Uterus (tissue), 2 donors: ENCODE results near the gene ZBTB14.

Experiments
- POLR2A ChIP-seq, 2 donors: fragments of 450-650 bp; IDR thresholded peaks; one replicate each; pipeline ENCODE4 v1.6.1; 2016; ENCODE audit warnings: antibody characterized with exemption in 2 of 2, mild to moderate bottlenecking in 1 of 2, moderate library complexity in 1 of 2
- TF ChIP-seq, protein P1 (sequence below), 4 experiments: fragments of 200-600 bp in 2 of 4; fragments of 450-650 bp in 2 of 4; sonication (generic) in 2 of 4; IDR thresholded peaks; one replicate each; pipeline ENCODE4 v1.5.1; 2016 to 2019; ENCODE audit warnings: antibody characterized with exemption in 4 of 4, mild to moderate bottlenecking in 2 of 4, moderate library complexity in 1 of 4

DNA sequence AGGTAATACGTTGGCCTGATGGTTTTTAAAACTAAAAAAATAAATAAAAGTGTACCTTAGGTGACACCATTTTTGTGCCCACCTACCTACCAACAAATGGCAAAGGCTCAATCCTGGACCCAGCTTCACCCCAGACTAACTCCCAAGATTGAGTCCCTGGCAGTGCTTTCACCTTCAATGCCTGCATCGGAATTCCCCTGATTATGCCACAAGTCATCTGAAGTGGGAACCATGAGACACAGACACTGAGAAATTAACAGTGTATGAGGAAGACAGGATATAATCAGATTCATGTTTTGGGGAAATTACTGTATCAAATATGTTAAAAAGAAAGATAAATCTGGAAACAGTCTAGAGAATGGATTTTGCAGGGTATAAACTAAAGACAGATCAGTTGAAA is 41.6 kb downstream of the ZBTB14 start:
- TF ChIP-seq, protein P1, sequence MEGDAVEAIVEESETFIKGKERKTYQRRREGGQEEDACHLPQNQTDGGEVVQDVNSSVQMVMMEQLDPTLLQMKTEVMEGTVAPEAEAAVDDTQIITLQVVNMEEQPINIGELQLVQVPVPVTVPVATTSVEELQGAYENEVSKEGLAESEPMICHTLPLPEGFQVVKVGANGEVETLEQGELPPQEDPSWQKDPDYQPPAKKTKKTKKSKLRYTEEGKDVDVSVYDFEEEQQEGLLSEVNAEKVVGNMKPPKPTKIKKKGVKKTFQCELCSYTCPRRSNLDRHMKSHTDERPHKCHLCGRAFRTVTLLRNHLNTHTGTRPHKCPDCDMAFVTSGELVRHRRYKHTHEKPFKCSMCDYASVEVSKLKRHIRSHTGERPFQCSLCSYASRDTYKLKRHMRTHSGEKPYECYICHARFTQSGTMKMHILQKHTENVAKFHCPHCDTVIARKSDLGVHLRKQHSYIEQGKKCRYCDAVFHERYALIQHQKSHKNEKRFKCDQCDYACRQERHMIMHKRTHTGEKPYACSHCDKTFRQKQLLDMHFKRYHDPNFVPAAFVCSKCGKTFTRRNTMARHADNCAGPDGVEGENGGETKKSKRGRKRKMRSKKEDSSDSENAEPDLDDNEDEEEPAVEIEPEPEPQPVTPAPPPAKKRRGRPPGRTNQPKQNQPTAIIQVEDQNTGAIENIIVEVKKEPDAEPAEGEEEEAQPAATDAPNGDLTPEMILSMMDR (IDR thresholded peaks at IDR 0.05): no peak
- no peak for TF ChIP-seq POLR2A (IDR thresholded peaks at IDR 0.05)
